HG03521 (cell line): ENCODE results near the gene USF2.
A peak's percentile ranks its signal among the peaks of the same experiment; 100 is the strongest.

Source experiments
- ATAC-seq: cut with Tn5 transposase; IDR thresholded peaks from one replicate; pipeline ENCODE4 v1.9.1; 2021; ENCODE audit warnings: mild to moderate bottlenecking, moderate library complexity; ENCODE audit not compliant: unreplicated experiment

Gene USF2

GRCh38 chr19:35317464-35318043 lies 48.8 kb downstream of the USF2 start:
- no peak for ATAC-seq

DNA sequence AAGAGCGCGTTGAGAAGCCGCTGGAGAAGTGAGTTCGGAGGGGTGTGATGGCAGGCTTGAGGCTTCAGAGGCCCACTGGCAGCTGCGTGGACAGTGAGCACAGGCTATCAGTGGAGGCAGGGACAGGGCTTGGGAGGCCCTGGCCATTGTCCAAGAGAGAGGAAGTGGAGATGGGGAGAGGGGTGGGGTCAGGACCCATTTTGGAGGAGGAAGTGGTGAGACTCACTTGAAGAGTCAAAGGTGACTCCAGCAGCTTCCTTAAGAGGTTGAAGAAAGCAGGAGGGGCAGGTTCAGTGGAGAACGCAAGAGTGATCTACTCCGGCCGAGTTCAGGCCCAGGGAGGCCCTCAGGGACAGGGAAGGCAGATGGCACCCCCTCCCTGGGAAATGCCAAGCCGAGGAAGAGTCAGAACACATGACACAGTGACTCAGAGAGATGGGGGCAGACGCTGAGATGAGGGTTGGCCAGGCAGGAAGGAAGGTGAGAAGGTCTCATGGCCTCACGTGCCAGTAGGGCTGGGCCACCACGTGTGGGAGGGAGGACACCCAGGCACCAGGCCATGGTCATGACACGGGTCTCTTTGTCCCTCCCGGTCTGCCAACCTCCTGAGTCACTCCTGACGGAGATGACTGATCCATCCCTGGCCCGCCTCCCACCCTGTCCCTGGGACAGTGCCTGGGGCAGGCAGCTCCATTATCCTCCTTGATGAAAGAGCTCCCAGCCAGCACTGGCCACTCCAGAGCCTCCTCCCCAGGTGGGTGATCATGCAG lies 50.1 kb downstream of the USF2 start:
- ATAC-seq: no peak

- ATAC-seq: no peak
Observed at GRCh38 chr19:35320065-35320713, 51.4 kb downstream of the USF2 start.

GRCh38 chr19:35321291-35321690 lies 52.5 kb downstream of the USF2 start:
- ATAC-seq: no peak

DNA sequence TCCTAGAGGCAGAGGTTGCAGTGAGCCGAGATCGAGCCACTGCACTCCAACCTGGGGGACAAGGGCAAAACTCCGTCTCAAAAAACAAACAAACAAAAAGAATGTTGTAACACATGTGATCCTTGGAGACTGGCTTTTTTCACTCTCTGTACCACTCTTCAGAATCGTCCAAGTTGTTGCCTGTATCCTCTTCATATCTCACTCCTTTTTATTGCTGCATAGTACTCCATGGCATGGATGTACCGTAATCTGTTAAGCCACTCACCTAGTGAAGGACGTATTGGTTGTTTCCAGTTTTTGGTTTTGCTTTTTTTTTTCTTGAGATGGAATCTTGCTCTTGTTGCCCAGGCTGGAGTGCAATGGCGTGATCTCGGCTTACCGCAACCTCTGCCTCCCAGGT lies 53.3 kb downstream of the USF2 start:
- no peak for ATAC-seq

DNA sequence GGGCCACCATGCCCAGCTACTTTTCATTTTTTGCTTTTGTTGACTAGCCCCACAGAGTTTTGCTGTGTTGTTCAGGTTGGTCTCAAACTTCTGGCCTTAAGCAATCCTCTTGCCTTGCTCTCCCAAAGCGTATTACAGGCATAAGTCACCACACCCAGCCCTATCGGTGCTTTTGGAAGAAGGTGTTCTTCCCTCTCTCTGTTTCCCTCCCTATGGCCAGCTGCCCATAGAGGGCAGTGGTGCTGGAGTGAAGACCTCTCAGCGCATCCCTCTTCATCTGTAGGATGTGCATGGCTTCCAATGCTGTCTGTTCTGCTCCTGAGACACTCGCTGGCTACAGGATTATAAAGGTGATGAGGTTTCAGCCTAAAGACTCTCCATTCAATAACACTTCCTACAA lies 58.9 kb downstream of the USF2 start:
- no peak for ATAC-seq

GRCh38 chr19:35328851-35329285 lies 60.1 kb downstream of the USF2 start, which contains the start of gene CD22:
TSS of gene CD22 (plus strand) at chr19:35329187. CDS start at chr19:35332041, 2,854 bp downstream.
- ATAC-seq: peak; percentile 34

- ATAC-seq: no peak
Observed at GRCh38 chr19:35329323-35329722, 60.6 kb downstream of the USF2 start.
